HG02759 (cell line): ENCODE measurements around the gene PMEL.
A peak's percentile ranks its signal among the peaks of the same experiment; 100 is the strongest.

ENCODE experiments used
- ATAC-seq: cut with Tn5 transposase; IDR thresholded peaks from one replicate; pipeline ENCODE4 v1.9.1; 2021; ENCODE audit warnings: mild to moderate bottlenecking, moderate library complexity; ENCODE audit not compliant: unreplicated experiment

The PMEL gene

GRCh38 chr12:55942577-55943136 lies 23.2 kb downstream of the PMEL start:
- no peak for ATAC-seq

GRCh38 chr12:55942055-55942454 lies 23.8 kb downstream of the PMEL start:
- ATAC-seq, result no peak

GRCh38 chr12:55940065-55940732 lies 25.6 kb downstream of the PMEL start:
- ATAC-seq, result peak; percentile 98

DNA sequence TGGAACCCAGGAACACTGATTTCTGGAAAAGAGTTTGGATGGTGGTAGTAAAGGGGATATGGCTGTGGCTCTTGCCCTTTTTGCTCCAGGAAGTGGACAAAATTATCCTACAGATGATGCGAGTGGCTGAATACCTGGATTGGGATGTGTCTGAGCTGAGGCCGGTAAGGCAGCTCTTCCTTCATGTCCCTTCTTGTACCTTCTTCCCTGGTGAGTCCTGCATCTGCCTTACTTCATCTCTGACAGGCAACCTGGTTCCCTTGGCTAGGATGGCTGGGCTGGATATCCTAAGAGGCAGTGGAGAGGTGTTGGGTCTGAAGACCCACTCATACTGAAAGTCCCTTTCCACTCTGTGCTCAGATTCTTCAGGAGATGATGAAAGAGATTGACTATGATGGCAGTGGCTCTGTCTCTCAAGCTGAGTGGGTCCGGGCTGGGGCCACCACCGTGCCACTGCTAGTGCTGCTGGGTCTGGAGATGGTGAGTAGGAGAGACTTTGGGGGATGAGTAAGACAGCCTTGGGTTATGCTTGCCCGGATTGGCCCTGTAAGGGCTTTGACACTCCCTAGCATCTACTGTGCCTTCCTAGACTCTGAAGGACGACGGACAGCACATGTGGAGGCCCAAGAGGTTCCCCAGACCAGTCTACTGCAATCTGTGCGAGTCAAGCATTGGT lies 26.9 kb downstream of the PMEL start:
- no peak for ATAC-seq

DNA sequence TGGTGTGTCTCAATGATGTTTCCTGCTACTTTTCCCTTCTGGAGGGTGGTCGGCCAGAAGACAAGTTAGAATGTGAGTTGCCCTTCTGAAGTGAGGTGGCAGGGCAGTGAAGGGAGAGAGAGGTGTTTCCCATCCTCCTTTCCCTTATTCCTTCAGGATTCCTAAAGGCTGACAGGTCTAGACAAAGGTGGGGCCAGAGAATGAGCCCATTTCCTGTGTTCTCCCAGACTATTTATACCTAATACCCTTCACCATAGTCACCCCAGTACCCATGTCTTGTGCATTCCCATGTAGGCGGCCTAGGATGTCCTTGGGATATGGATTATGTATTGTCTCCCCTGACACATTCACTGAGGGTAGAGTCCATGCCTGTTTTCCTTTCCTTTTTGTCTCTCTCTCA lies 27.9 kb downstream of the PMEL start:
- ATAC-seq, result no peak

GRCh38 chr12:55935738-55936151 lies 30.1 kb downstream of the PMEL start:
- ATAC-seq, result no peak

GRCh38 chr12:55934773-55935172 lies 31.1 kb downstream of the PMEL start:
- no peak for ATAC-seq

- no peak for ATAC-seq
Observed at GRCh38 chr12:55933799-55934742, 31.8 kb downstream of the PMEL start.

- ATAC-seq, result no peak
Observed at GRCh38 chr12:55933169-55933798, 32.6 kb downstream of the PMEL start.

- ATAC-seq, result no peak
Observed at GRCh38 chr12:55932551-55932910, 33.3 kb downstream of the PMEL start.

DNA sequence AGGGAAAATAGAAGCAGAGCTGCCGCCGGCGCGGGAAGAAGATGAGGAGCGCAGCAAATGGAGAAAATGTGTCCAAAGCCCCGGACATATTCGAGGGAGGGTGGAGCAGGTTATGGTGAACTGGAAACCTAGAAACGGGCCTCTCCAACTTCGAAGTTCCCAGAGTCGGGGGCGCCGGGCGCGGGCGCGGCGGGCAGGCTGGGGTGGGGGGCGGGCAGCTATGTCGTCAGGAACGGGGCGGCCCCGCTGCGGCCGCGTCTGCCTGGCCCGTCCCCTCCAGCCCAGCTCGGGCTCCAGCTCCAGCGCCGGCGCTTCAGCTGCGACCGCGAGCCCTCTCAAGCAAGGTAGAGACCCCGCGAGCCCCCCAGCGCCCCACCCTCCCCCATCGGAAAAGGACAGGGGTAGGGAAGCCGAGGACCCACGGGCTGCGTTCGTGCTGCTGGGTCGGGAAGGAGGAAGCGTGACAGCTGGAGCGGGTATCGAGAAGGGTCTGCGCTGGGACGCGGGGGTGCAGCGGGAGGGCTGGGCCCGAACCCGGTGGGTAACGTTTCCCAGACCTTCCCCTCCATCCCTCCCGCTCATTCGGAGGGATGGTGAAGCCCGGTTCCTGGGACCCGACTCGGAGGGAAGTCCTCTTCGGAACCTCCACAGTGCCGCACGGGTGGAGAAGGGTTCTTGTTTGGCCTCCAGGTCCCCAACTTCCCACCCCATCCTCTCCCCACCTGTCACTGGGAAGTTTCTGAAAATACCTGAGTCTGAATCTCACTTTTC lies 33.9 kb downstream of the PMEL start:
- ATAC-seq, result no peak

DNA sequence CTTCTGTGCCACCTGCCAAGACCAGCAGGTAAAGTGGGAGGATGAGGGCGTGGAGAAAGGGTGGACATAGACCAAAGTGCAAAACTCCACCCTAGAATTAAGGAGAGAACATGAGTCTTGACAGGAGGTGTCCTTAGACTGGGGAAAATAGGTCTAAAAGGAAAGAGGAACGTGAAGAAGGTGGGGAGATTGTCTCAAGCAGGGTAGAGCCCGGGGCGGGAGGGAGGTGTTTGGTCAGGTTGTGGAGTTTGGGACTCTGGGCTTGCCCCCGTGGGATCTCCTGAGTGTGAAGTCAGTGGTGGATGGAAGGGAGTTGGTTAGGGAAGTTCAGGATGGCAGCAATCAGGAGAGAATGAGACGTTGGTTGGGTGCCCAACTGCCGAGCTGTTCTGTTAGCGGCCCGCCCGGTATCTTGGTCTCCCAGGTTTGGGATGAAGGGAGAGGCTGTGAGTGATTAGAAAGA lies 34.5 kb downstream of the PMEL start:
- ATAC-seq, result no peak

GRCh38 chr12:55930771-55931316 lies 35.0 kb downstream of the PMEL start, which contains the start of gene DGKA:
TSS of gene DGKA (plus strand) at chr12:55931162. CDS start at chr12:55936504, 5,342 bp downstream.
- no peak for ATAC-seq

GRCh38 chr12:55929306-55929791 lies 36.5 kb downstream of the PMEL start:
- ATAC-seq, result peak; percentile 46

- peak; percentile 41 for ATAC-seq
Observed at GRCh38 chr12:55927588-55928502, 38.0 kb downstream of the PMEL start, which contains the start of gene PYM1. TSS of gene PYM1 (minus strand) at chr12:55927894. CDS start at chr12:55927761, 133 bp downstream.

DNA sequence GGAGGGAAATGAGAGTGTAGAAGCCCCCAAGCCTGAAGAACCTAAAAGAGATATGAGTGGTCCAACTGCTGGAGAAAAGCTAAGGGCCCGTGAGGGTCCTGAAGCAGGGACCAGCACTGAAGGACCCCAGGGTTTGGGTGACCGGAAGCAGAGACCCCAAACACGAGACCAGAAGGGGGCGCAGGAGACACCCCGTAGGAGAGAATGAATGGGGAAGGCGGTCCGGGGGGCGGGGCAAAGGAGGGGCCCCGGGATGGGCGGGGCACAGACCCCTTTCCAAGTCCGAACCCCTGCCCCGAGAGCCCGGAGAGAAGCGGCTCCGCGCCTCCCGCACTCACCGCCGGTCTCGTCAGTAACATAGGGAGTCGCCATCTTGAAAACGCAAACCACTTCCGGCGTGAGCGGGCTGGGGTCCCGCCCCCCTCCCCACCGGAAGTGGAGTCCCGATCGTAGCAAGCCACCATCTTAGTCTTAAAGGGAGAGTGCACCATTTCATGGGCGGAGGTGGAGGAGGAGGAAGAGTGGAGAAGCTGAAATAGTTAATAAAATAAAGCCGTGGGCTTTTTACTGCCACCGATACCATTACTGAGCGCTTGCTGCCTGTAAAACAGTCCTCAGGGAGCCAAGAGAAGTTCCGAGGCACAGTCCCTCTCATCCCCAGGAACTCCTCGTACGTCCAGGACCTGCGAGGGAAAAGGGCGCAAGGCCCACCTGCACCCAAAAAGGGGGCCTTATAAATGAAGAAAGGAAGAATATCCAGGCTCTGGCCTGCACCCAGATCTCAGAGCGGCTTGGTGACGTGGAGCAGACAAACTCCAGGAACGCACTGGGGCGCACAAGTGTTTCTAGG lies 38.9 kb downstream of the PMEL start:
- ATAC-seq, result peak; percentile 40
